ENCODE data around the gene MEOX1.

- TF ChIP-seq CEBPB (IDR thresholded peaks at IDR 0.05) (no peak), MAX (IDR thresholded peaks at IDR 0.05) (no peak)
Observed at GRCh38 chr17:43690624-43691316, 29.0 kb upstream of the MEOX1 start.
